Measurements from ENCODE around the gene FMNL1. TPM values are rescaled to one million over a fixed set of nuclear protein-coding genes. Genes with fewer than 3 reads are reported as not detected.

Gene FMNL1
- polyA plus RNA-seq, 2 of the 4 experiments (the other 2 are of a cell fraction): 8.6 to 43.9 TPM

- DNase-seq (ENCODE audit: low read depth in 1 of 2, low spot score in 1 of 2) (no peak), FAIRE-seq (no peak), ATAC-seq (no peak)
- WGBS (ENCODE audit: missing lambda C conversion rate): 91% methylated on average over 4 of the region's 4 CpGs
- ChIA-PET POLR2A (interaction anchor here (1.6 kb wide), 1 partner anchor 12 kb away, joined by 3 read pairs; no protein-coding TSS in a partner anchor), CTCF (interaction anchor here (0.8 to 35.1 kb wide), 15 partner anchors 10 to 172 kb away, joined by 3 to 1378 read pairs (median 7); partner anchors contain the start of genes ACBD4, FMNL1 and HEXIM1)
- peaks cover 45% of the 10 kb centered on the region for H3K4me1 ChIP-seq
- H3K4me3 ChIP-seq: no peak overlapping the region
- TF ChIP-seq ATOH8 (CRISPR knock-in tag; IDR thresholded peaks at IDR 0.05; ENCODE audit: low read depth) (no peak), EP300 (IDR thresholded peaks at IDR 0.05) (no peak), ZFP36 (IDR thresholded peaks at IDR 0.05; ENCODE audit: borderline replicate concordance, partially characterized antibody) (no peak), MAFK (IDR thresholded peaks at IDR 0.05; ENCODE audit: partially characterized antibody) (no peak)
- H3K27ac ChIP-seq: peak overlapping the region; percentile 16 to 24; a peak in 1 of 6 replicates
- no peaks in the 10 kb centered on the region for H3K9me3 ChIP-seq
- H3K4me2 ChIP-seq: no peak overlapping the region
These were observed 32.2 kb downstream of the FMNL1 start for GRCh38 chr17:45253879-45254278.

GRCh38 chr17:45255358-45255757 lies 33.7 kb downstream of the FMNL1 start:
- Histone ChIP-seq H3K27ac (no peak overlapping the region), H3K4me2 (no peak overlapping the region), H3K4me3 (no peak overlapping the region), H3K4me1 (peaks cover 30% of the 10 kb centered on the region), H3K9me3 (no peaks in the 10 kb centered on the region)
- DNase-seq (ENCODE audit: low read depth in 1 of 2, low spot score in 1 of 2) (no peak), FAIRE-seq (no peak), ATAC-seq (no peak)
- ChIA-PET CTCF (interaction anchor here (0.5 to 35.1 kb wide), 12 partner anchors 8 to 171 kb away, joined by 3 to 1378 read pairs (median 12); partner anchors contain the start of genes FMNL1 and PLCD3), POLR2A (no interaction called here)
- TF ChIP-seq TFCP2L1 (CRISPR knock-in tag; IDR thresholded peaks at IDR 0.05) (no peak), HMGXB4 (CRISPR knock-in tag; IDR thresholded peaks at IDR 0.05; ENCODE audit: borderline replicate concordance) (no peak), KDM5A (IDR thresholded peaks at IDR 0.05) (no peak), MAX (IDR thresholded peaks at IDR 0.05) (no peak), BCL3 (IDR thresholded peaks at IDR 0.05) (no peak), ZSCAN20 (CRISPR knock-in tag; IDR thresholded peaks at IDR 0.05) (no peak), ESRRA (IDR thresholded peaks at IDR 0.05; ENCODE audit: borderline replicate concordance, low read length) (no peak), FOXS1 (CRISPR knock-in tag; IDR thresholded peaks at IDR 0.05) (no peak), RCOR1 (IDR thresholded peaks at IDR 0.05; ENCODE audit: low read depth, low read length) (no peak), ZNF302 (CRISPR knock-in tag; IDR thresholded peaks at IDR 0.05) (no peak)
- 96% methylated on average over 8 of the region's 8 CpGs for WGBS (ENCODE audit: missing lambda C conversion rate)

- Histone ChIP-seq H3K4me1 (peaks cover 22% of the 10 kb centered on the region), H3K9me3 (no peaks in the 10 kb centered on the region), H3K27ac (peak overlapping the region in 1 of 2 experiments; percentile 42; a peak in 2 of 6 replicates), H3K4me2 (peak overlapping the region; percentile 13; the same call in 1 of the 3 replicates), H3K4me3 (no peak overlapping the region)
- DNase-seq (ENCODE audit: low read depth in 1 of 2, low spot score in 1 of 2) (no peak), ATAC-seq (peak; percentile 21 to 25; a peak in 4 of 6 replicates), FAIRE-seq (no peak)
- WGBS (ENCODE audit: missing lambda C conversion rate): 79% methylated on average over 13 of the region's 14 CpGs
- TF ChIP-seq RARB (CRISPR knock-in tag; IDR thresholded peaks at IDR 0.05) (no peak), JUNB (IDR thresholded peaks at IDR 0.05) (no peak), PBX3 (IDR thresholded peaks at IDR 0.05) (no peak), KDM1A (IDR thresholded peaks at IDR 0.05; ENCODE audit: low read depth) (no peak), MAX (IDR thresholded peaks at IDR 0.05) (no peak), KDM5A (IDR thresholded peaks at IDR 0.05) (no peak), HMGXB4 (CRISPR knock-in tag; IDR thresholded peaks at IDR 0.05; ENCODE audit: borderline replicate concordance) (no peak), SREBF2 (IDR thresholded peaks at IDR 0.05) (no peak), ZFP36 (IDR thresholded peaks at IDR 0.05; ENCODE audit: borderline replicate concordance, partially characterized antibody) (no peak), ESRRA (IDR thresholded peaks at IDR 0.05; ENCODE audit: borderline replicate concordance, low read length) (no peak), CHD4 (IDR thresholded peaks at IDR 0.05; ENCODE audit: borderline replicate concordance) (no peak)
- ChIA-PET POLR2A (interaction anchor here (0.6 to 1.9 kb wide), 4 partner anchors 8 to 513 kb away, joined by 3 to 7 read pairs (median 3); no protein-coding TSS in a partner anchor), CTCF (interaction anchor here (0.6 to 35.1 kb wide), 13 partner anchors 9 to 576 kb away, joined by 4 to 1378 read pairs (median 11); partner anchors contain the start of gene FMNL1)
These were observed 34.7 kb downstream of the FMNL1 start for GRCh38 chr17:45256114-45256966.
